GM21786 (cell line): ENCODE data around the gene AKAP6.

Experiments
- ATAC-seq: cut with Tn5 transposase; IDR thresholded peaks from one replicate; pipeline ENCODE4 v1.9.1; 2021; ENCODE audit not compliant: unreplicated experiment

The AKAP6 gene

DNA sequence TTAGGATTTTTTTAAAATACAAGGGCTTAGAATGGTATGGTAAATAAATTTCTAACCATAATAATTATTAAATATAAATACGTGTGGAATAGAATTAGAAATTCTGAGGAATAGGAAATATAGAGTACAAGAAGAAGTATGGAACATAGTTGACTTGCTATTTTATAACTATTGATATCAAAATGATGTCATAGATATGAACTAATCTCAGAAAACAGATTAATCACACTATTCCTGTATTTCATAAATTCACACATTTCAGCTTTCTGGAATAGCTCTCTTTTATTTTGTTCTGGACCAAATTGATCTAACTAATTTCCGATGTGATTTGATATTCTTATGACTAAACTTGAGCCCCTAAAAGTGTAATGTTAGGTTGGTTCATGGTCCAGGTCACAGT is 372.4 kb downstream of the AKAP6 start:
- no peak for ATAC-seq

DNA sequence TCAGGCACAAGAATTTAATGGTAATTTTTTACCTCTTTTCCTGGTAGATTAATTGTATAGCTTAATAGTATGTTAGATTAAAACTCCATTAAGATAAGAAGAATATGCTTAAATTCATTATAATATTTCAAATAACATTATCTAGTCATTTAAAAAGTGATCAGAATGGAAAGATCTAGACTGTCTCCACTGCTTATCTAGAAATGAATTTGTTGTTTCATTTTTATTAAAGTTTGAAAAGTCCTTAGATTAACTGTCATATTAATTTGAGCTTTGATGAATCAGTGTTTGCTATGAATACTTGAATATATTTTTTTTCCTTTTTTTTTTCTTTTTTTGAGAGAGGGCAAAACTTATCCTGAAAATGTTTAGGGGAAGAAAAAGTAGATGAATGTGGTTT is 373.0 kb downstream of the AKAP6 start:
- no peak for ATAC-seq

DNA sequence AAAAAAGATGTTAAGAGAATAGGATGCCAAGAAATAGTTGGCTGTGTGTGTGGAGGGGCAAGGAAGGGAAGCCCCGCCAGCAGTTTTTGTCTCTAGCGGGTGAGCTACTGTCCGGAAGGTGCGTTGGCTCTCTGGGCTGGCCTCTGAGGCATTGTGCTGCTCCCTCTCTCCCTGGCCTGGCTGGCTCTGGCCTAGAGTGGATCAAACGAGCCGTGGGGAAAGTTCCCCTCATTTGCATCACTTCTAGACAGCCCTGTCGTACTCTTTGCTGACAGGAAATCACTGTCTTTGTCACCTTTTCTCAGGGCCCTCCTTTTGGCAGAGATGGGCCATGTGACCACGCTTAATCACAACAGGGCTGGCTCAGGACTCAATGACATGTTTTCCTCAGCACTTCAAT is 373.5 kb downstream of the AKAP6 start:
- peak; percentile 65 for ATAC-seq

- no peak for ATAC-seq
These were observed 374.1 kb downstream of the AKAP6 start for GRCh38 chr14:32703183-32703621.

DNA sequence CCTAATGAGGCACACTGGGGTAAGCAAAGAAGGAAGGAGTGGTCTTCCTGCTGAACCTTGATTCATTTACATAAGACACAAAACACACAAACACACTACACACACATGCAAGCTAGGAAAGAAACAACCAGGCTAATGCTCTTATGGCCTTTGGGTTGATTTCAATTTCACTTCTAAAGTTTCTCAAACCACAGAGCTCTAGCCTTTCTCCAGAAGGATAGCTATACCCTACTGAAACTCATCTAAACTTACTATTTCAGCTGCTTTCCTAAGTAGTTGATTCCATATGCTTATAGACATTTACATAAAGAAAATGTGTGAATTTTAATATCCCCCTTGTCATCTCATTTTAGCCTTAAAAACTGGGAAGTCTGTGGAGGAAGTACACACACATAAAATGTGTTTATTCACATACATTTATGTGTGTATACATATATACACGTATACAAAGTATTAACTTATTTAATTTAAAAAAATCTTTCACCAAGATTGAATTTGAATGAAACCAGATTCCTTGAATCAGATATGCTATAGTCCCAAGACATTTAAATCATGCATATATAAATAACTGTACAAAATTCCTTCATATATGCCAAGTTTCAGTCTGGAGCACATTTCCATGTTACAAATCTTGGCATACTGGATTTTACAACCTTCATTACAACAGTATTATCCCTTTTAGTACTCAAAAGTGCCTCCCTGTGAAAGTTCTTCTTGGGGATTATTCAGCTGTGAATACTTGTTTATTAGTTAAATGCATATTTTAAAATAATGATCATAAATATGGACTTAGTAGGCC is 377.8 kb downstream of the AKAP6 start:
- ATAC-seq, result no peak

DNA sequence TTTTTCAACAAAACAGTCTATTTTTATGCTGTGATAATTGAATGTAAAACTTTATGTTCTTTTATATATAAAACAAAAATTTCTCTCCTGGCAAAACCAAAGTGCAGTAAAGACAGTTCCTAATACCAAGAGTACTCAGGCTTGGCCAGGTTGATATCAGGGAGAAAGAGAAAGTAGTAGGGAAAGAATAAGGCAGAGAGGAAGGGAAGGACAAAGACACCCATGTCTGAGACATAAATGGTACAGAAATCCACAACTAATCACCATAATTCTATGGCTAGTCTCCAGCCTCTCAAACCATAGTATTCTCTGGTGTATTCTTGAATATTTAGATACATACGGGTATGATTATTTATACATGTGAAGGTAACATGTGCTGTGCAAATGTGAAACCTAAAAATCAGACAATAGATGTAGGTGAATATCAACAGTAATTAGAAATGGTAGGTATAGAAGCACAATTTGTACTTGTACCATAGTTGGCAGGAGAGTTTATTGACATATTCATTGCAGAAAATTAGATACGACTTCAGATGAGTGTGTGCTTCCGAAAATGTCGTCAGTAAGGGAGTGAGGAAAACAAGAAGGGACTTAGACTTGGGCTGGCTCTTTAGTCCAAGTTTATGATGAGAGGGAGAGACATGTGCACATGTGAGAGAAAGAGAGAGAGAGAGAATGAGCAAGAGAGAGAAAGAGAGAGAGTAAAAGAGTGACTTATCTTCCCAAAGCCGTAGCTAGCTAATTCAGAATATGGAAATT is 378.8 kb downstream of the AKAP6 start:
- no peak for ATAC-seq

GRCh38 chr14:32709027-32709426 is 379.9 kb downstream of the AKAP6 start:
- no peak for ATAC-seq

DNA sequence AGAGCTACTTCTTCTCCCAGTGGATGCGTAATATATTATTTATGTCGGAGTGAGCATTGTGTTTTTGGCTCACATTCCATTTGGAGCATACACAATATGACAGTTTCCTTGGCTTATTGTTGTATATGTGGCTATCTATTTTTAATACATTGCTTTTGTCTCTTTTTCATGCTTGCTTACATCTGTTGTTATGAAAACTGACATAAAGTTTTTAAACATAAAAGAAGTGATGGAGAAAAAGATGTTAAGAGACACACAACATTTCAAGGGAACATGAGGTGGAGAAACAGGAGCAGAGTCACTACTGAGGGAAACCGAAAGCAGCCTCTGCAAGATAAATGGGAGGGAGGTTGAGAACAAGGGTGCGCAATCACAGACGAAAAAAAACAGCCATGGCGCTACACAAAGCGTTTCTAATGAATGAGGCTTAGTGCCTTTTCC is 381.2 kb downstream of the AKAP6 start:
- no peak for ATAC-seq

DNA sequence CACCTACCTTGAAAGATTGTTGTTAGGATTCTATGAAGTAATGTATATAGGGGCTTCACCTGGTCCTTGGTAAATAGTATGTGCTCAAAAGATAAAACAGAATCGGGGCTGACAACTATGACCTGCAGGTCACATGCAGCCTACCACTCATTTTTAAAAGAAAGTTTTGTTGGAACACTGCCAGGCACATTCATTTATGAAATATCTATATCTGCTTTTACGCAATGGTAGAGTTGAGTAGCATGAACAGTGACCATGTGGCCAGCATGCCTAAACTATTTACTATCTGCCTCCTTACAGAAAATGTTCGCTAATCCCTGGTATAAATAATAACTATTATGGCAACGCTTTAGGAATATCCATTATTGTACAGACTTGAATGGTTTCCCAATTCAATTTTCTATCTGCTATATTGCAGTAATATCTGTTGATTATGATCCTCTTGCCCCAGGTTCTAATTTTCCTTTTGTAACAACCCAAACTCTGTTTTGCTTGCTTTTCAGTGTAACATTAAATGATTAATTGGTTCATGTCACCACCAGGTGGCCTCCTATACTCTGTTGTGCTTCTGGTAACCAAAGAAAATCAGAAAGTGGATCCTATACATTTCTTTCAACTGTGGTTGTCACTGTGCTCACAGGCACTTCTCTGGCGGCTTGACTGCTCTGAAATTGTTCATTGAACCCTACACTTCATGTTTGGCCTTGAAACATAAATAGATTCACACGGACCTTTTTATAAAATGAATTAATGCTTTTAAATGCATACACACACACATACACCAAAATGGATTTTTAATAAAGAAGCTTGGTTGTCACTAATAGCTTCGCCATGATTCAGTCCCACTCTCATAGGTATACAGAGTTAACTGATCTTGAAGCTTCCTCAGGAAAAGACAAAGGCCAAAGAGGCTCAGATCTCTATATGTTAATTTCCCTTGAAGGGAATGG is 381.9 kb downstream of the AKAP6 start:
- no peak for ATAC-seq

DNA sequence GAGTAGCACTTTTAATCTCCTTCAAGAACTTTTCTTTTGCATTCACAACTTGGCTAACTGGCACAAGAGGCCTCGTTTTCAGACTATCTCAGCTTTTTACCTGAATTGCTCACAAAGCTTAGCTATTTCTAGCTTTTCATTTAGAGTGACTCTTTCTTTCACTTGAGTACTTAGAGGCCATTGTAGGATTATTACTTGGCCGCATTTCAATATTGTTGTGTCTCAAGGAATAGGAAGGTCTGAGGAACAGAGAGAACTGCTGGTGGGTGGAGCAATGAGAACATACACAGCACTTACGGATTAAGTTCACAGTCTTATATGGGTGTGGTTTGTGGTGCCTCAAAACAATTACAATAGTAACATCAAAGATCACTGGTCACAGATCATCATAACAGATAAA is 384.8 kb downstream of the AKAP6 start:
- ATAC-seq, result no peak

- ATAC-seq, result no peak
These were observed 390.5 kb downstream of the AKAP6 start for GRCh38 chr14:32719601-32720000.

GRCh38 chr14:32720927-32721326 is 391.8 kb downstream of the AKAP6 start:
- ATAC-seq, result no peak

GRCh38 chr14:32722631-32723183 is 393.6 kb downstream of the AKAP6 start:
- no peak for ATAC-seq

DNA sequence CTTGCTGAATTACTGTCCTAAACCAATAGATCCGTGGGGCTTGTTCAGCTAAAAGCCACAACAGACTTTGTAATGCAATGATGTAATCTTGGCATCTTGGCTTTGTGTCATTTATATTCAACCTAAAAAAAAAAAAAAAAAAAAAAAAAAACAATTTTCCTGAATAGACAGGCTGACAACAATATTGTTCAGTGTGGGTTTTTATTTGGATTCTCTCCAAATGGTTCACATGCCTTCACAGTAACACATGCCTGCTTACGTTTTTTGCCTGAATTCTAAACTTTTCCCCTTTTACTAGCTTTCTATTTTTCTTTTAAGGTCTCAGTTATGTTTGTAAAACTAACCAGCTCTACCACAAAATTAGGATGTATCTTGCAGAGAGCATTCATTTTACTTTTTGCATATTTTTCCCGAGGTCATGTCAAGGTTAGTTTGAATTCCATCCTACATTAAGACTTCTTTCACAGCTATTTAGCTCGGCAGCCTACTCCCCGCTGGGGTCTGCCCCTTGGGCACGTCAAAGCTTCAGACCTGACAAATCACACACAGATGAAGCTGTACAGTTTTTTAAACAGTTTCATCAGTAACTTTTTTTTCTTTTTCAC is 395.9 kb downstream of the AKAP6 start:
- no peak for ATAC-seq

DNA sequence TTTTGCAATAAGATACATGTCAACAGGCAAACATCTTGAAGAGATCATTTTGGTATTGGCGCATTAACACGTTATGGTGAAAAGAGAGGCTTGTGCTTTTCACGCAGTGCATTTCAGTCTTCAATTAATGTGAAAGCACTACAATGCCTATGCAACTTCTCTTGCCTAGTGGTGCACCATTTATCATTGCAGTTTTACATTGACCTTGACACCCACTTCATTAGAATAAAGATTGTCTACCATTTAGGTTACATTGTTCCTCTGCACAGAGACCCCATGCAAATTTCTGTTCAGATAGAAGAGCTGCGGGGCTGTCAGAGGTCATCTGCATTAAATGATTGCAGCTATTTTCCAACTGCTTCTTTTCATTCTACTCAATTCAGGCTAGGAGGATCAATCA is 397.4 kb downstream of the AKAP6 start:
- no peak for ATAC-seq

GRCh38 chr14:32727832-32728231 is 398.7 kb downstream of the AKAP6 start:
- ATAC-seq, result no peak

- no peak for ATAC-seq
These were observed 399.4 kb downstream of the AKAP6 start for GRCh38 chr14:32728526-32728925.

DNA sequence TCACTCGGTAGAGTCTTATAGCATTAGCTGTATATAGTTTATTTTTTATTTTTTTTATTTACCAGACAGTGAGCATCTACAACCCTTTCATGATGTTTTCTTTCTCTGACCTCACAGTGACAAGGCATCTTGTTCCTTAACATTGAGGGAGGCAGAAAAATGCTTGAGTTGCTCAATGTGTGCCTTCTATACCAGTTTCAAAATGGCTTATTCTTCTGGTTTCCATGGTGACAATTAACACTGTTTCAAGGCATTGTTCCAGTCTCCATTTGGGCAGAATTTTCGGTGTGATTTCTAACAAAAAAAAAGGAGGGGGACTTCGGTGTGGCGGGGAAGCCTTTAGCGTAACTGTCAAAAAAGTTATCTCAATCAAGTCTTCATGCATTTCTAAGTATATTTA is 399.9 kb downstream of the AKAP6 start:
- no peak for ATAC-seq

GRCh38 chr14:32731249-32731648 is 402.2 kb downstream of the AKAP6 start:
- ATAC-seq, result no peak

DNA sequence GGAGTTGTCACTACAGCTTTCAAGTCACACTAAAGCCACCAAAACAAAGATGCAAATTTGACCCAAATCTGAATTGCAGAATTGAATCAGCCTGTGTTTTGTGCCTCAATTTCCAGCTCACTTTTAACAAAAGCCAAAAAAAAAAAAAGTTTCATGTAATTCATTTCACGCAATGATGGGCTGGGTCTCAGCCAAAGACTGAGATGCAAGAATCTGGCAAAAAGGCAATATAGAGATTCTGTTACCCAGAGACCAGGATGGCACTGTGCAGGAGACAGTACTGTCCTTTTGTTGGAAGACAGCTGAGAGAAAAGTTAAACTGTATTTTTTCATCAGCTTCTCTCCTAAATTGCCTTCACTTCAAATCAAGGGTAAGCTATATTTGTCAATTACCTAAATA is 403.9 kb downstream of the AKAP6 start:
- no peak for ATAC-seq

- ATAC-seq, result no peak
These were observed 405.2 kb downstream of the AKAP6 start for GRCh38 chr14:32734261-32734660.
